ENCODE measurements around the gene ECT2L.

The ECT2L gene

DNA sequence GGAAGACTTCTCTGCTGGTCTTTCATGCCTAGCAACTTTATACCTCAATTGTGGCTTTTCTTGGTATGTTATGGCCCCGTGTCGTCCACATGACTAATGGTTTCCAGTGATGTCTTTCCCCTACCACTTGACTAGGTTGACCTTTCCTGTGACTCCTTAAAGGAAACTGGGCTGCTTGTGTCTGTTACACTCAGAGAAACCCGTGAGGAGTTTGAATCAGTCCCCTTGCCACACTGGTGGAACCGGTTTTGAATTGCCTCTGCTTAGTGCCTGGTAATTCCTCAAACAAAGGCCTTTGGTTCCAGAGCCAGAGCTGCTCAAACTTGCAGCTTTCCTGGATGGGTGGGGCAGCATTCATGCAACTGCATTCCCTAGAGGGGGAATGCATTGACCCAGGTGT, 21.9 kb downstream of the ECT2L start:
- FAIRE-seq, result no peak

DNA sequence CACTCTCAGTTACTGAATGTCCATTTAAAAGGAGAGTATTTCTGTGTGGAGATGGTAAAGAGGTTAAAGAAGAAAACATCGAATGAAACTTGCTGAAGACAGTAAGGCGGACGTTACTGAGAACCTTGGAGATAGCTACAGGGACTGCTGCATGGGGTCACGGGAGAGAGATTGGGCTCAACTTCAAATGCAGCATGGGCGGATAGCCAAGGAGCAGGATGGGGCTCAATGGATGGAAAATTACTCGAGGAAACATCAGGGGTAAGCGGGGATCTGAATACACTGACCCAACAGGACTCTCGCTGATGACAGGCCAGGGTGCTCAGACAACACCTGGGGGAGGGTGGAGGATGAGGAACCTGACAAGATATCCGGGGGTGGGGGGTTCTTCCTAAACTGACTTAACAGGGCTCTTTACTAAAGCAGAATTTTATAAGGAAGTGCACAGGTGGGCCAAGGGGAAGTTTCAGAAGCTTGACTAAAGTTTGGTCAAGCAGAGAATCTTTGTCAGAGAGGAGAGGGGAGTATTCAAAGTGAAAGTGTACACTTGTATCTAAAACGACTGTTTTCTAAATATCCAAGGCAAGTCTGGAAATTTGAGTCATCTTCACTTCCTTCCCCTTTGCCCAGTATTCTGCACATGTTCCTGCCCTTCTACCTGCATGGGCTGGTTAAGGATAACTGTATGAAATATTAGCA, 22.8 kb downstream of the ECT2L start:
- FAIRE-seq (peak; percentile 51), DNase-seq (ENCODE audit: insufficient read length, low spot score) (peak; percentile 25)
- TF ChIP-seq POLR2AphosphoS5 (IDR thresholded peaks at IDR 0.05; ENCODE audit: low read depth, low read length), result no peak
- TF ChIP-seq TAF1 (IDR thresholded peaks at IDR 0.05; ENCODE audit: low read depth, low read length), result no peak
- no peak for TF ChIP-seq PAX5 (IDR thresholded peaks at IDR 0.05; ENCODE audit: insufficient read depth, low read length, severe bottlenecking)
- TF ChIP-seq SPI1 (IDR thresholded peaks at IDR 0.05; ENCODE audit: low read depth, low read length), result peak; percentile 84
- TF ChIP-seq POU2F2 (IDR thresholded peaks at IDR 0.05; ENCODE audit: low read depth, low read length), result peak; percentile 65; the same call in 1 of the 2 replicates
- no peak for TF ChIP-seq POLR2A (IDR thresholded peaks at IDR 0.05; ENCODE audit: low read depth, low read length)

More for the DNA sequence above, 21.9 kb downstream of the ECT2L start:
- no peak for DNase-seq (ENCODE audit: insufficient read length, low spot score)
- TF ChIP-seq SPI1 (IDR thresholded peaks at IDR 0.05; ENCODE audit: low read depth, low read length) (no peak), PAX5 (IDR thresholded peaks at IDR 0.05; ENCODE audit: insufficient read depth, low read length, severe bottlenecking) (no peak), POLR2A (IDR thresholded peaks at IDR 0.05; ENCODE audit: low read depth, low read length) (no peak), TAF1 (IDR thresholded peaks at IDR 0.05; ENCODE audit: low read depth, low read length) (no peak), POLR2AphosphoS5 (IDR thresholded peaks at IDR 0.05; ENCODE audit: low read depth, low read length) (no peak), POU2F2 (IDR thresholded peaks at IDR 0.05; ENCODE audit: low read depth, low read length) (no peak)

DNA sequence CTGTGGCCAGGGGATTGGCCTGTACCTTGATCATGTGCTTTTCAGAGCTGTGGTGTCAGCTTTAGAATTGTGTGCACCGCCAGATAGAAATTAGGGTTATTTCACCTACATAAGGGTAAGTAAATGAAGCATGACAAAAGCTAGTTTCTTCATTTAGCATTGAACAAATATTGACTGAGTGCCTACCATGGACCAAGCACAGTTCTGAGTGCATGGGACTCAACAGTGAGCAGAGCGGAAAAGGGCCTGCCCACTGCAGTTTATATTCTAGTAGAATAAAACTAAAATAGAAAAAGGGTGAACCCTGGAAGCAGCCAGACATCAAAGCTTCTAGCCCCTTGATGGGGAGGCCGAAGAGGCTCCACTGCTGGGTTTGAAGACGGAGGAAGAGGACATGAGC, 25.6 kb downstream of the ECT2L start:
- no peak for TF ChIP-seq SPI1 (IDR thresholded peaks at IDR 0.05; ENCODE audit: low read depth, low read length)
- no peak for TF ChIP-seq POU2F2 (IDR thresholded peaks at IDR 0.05; ENCODE audit: low read depth, low read length)
- TF ChIP-seq TAF1 (IDR thresholded peaks at IDR 0.05; ENCODE audit: low read depth, low read length), result no peak
- no peak for TF ChIP-seq PAX5 (IDR thresholded peaks at IDR 0.05; ENCODE audit: insufficient read depth, low read length, severe bottlenecking)
- TF ChIP-seq POLR2AphosphoS5 (IDR thresholded peaks at IDR 0.05; ENCODE audit: low read depth, low read length), result no peak
- no peak for TF ChIP-seq POLR2A (IDR thresholded peaks at IDR 0.05; ENCODE audit: low read depth, low read length)
- FAIRE-seq (no peak), DNase-seq (ENCODE audit: insufficient read length, low spot score) (no peak)

- FAIRE-seq (no peak), DNase-seq (ENCODE audit: insufficient read length, low spot score) (no peak)
- no peak for TF ChIP-seq POLR2AphosphoS5 (IDR thresholded peaks at IDR 0.05; ENCODE audit: low read depth, low read length)
- TF ChIP-seq POLR2A (IDR thresholded peaks at IDR 0.05; ENCODE audit: low read depth, low read length), result no peak
- TF ChIP-seq SPI1 (IDR thresholded peaks at IDR 0.05; ENCODE audit: low read depth, low read length), result no peak
- TF ChIP-seq PAX5 (IDR thresholded peaks at IDR 0.05; ENCODE audit: insufficient read depth, low read length, severe bottlenecking), result no peak
- TF ChIP-seq POU2F2 (IDR thresholded peaks at IDR 0.05; ENCODE audit: low read depth, low read length), result no peak
- no peak for TF ChIP-seq TAF1 (IDR thresholded peaks at IDR 0.05; ENCODE audit: low read depth, low read length)
Observed at GRCh38 chr6:138824482-138825144, 28.7 kb downstream of the ECT2L start.

DNA sequence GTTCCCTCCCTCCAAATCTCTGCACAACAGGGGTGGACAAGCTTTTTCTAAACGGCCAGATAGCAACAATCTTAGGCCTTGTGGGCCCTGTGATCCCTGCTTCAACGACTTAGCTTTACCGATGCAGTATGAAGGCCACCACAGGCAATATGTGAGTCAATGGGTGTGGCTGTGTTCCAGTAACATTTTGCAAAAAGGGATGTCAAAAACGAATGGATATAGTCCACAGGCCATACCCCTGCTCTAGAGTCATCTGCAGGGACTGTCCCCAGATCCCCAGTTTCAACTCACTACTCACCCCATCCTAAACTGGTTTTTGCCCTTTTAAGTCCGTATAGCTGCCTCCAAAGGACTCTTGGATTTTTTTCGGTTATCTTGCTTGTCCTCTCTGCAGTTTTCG, 34.4 kb downstream of the ECT2L start:
- TF ChIP-seq PAX5 (IDR thresholded peaks at IDR 0.05; ENCODE audit: insufficient read depth, low read length, severe bottlenecking) (no peak), POU2F2 (IDR thresholded peaks at IDR 0.05; ENCODE audit: low read depth, low read length) (no peak), TAF1 (IDR thresholded peaks at IDR 0.05; ENCODE audit: low read depth, low read length) (no peak), POLR2A (IDR thresholded peaks at IDR 0.05; ENCODE audit: low read depth, low read length) (no peak), SPI1 (IDR thresholded peaks at IDR 0.05; ENCODE audit: low read depth, low read length) (no peak), POLR2AphosphoS5 (IDR thresholded peaks at IDR 0.05; ENCODE audit: low read depth, low read length) (no peak)

DNA sequence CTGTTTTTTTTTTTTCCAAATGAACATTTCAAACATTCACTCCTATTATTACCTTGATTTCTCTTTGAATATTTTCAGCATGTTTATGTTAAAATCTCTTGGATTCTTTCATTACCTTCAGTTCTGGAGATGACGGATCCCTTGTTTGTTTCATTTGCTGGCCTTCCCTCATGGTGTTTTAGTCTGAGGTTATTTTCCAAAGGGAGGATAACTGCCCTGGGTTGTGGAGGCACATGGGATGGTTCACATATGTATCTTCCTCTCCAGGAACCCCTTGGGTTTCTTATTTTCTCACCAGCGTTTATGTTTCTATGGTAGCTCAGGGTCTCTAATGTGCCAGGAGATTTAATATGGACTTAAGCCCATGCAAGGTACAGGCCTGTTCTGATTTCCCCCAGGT, 36.3 kb downstream of the ECT2L start:
- TF ChIP-seq SPI1 (IDR thresholded peaks at IDR 0.05; ENCODE audit: low read depth, low read length) (no peak), POU2F2 (IDR thresholded peaks at IDR 0.05; ENCODE audit: low read depth, low read length) (no peak), TAF1 (IDR thresholded peaks at IDR 0.05; ENCODE audit: low read depth, low read length) (no peak), POLR2A (IDR thresholded peaks at IDR 0.05; ENCODE audit: low read depth, low read length) (no peak), PAX5 (IDR thresholded peaks at IDR 0.05; ENCODE audit: insufficient read depth, low read length, severe bottlenecking) (no peak), POLR2AphosphoS5 (IDR thresholded peaks at IDR 0.05; ENCODE audit: low read depth, low read length) (no peak)
- FAIRE-seq, result no peak
- no peak for DNase-seq (ENCODE audit: insufficient read length, low spot score)

More for the DNA sequence above, 34.4 kb downstream of the ECT2L start:
- DNase-seq (ENCODE audit: insufficient read length, low spot score), result no peak
- peak; percentile 20 for FAIRE-seq

GRCh38 chr6:138833816-138834539, 38.1 kb downstream of the ECT2L start:
- no peak for FAIRE-seq
- no peak for DNase-seq (ENCODE audit: insufficient read length, low spot score)
- TF ChIP-seq PAX5 (IDR thresholded peaks at IDR 0.05; ENCODE audit: insufficient read depth, low read length, severe bottlenecking), result no peak
- TF ChIP-seq TAF1 (IDR thresholded peaks at IDR 0.05; ENCODE audit: low read depth, low read length), result no peak
- TF ChIP-seq SPI1 (IDR thresholded peaks at IDR 0.05; ENCODE audit: low read depth, low read length), result no peak
- TF ChIP-seq POLR2A (IDR thresholded peaks at IDR 0.05; ENCODE audit: low read depth, low read length), result no peak
- TF ChIP-seq POU2F2 (IDR thresholded peaks at IDR 0.05; ENCODE audit: low read depth, low read length), result no peak
- no peak for TF ChIP-seq POLR2AphosphoS5 (IDR thresholded peaks at IDR 0.05; ENCODE audit: low read depth, low read length)

DNA sequence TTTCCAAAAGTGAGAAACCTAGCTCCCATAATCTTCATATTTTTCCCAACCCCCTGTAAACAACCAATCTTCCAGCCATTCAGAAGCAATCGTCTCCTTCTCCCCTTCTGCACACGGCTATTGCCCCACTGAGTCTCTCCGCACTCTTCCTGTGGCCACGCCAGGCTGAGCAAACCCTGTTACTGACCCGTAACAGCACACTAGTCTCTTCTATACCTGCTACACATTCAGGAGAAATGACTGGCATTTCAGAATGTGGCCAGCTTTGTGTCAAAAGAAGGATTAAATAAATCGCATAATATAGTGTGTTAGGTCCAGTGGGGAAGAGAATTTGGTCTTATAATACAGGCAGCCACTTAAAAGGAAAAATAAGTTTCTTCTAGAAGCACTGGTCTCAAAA, 41.4 kb downstream of the ECT2L start:
- no peak for FAIRE-seq
- TF ChIP-seq POLR2AphosphoS5 (IDR thresholded peaks at IDR 0.05; ENCODE audit: low read depth, low read length) (no peak), POLR2A (IDR thresholded peaks at IDR 0.05; ENCODE audit: low read depth, low read length) (no peak), POU2F2 (IDR thresholded peaks at IDR 0.05; ENCODE audit: low read depth, low read length) (no peak), PAX5 (IDR thresholded peaks at IDR 0.05; ENCODE audit: insufficient read depth, low read length, severe bottlenecking) (no peak), SPI1 (IDR thresholded peaks at IDR 0.05; ENCODE audit: low read depth, low read length) (no peak), TAF1 (IDR thresholded peaks at IDR 0.05; ENCODE audit: low read depth, low read length) (no peak)
- DNase-seq (ENCODE audit: insufficient read length, low spot score), result no peak

GRCh38 chr6:138844192-138844591, 48.3 kb downstream of the ECT2L start:
- FAIRE-seq (no peak), DNase-seq (ENCODE audit: insufficient read length, low spot score) (no peak)
- TF ChIP-seq POU2F2 (IDR thresholded peaks at IDR 0.05; ENCODE audit: low read depth, low read length) (no peak), PAX5 (IDR thresholded peaks at IDR 0.05; ENCODE audit: insufficient read depth, low read length, severe bottlenecking) (no peak), POLR2AphosphoS5 (IDR thresholded peaks at IDR 0.05; ENCODE audit: low read depth, low read length) (no peak), POLR2A (IDR thresholded peaks at IDR 0.05; ENCODE audit: low read depth, low read length) (no peak), SPI1 (IDR thresholded peaks at IDR 0.05; ENCODE audit: low read depth, low read length) (no peak), TAF1 (IDR thresholded peaks at IDR 0.05; ENCODE audit: low read depth, low read length) (no peak)

Data from GM12891 (cell line).